Measurements from ENCODE around the gene OSMR.

Gene OSMR

DNA sequence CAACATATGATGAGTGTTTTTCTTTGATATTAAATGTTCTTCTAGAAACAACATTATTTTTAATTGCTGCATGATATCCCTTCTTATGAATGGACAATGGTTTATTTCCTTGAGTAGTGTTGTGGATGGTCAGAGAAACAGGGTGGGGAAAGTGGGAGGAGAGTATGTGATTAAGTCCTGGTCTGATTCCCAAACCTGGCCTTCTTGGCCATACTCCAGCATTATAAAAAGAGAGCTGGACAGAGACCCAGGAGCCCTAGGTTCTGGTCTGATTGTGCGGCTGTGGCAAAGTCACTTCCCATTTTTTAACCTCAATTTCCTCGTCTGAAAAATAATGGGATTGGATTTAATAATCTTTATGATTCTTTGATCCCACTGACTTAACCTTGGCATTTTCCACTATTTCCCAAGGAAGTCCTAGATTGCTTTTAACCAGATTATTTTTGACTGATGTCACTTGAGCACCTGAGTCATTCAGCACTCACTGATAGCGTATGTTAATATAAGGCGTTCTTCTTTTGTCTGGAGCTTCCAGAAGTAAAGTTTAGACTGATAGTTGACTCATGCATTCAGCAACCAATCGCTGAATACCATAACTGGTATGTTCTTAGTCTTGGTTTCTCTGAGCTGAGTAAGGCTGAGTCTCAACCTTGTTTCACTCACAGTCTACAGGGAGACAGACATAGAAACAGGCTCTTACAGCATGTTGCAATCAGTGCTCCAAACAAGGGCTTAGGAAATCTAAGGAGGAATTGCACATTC is 26.2 kb downstream of the OSMR start:
- no peak for DNase-seq (ENCODE audit: low read depth, low spot score)

GRCh38 chr5:38872826-38873225 is 27.0 kb downstream of the OSMR start:
- no peak for DNase-seq (ENCODE audit: low read depth, low spot score)

GRCh38 chr5:38874948-38875456 is 29.2 kb downstream of the OSMR start:
- no peak for DNase-seq (ENCODE audit: low read depth, low spot score)

GRCh38 chr5:38878391-38879077 is 32.7 kb downstream of the OSMR start:
- no peak for DNase-seq (ENCODE audit: low read depth, low spot score)

- no peak for DNase-seq (ENCODE audit: low read depth, low spot score)
These were observed 33.3 kb downstream of the OSMR start for GRCh38 chr5:38879078-38879460.

- DNase-seq (ENCODE audit: low read depth, low spot score), result no peak
These were observed 38.0 kb downstream of the OSMR start for GRCh38 chr5:38883842-38884241.

DNA sequence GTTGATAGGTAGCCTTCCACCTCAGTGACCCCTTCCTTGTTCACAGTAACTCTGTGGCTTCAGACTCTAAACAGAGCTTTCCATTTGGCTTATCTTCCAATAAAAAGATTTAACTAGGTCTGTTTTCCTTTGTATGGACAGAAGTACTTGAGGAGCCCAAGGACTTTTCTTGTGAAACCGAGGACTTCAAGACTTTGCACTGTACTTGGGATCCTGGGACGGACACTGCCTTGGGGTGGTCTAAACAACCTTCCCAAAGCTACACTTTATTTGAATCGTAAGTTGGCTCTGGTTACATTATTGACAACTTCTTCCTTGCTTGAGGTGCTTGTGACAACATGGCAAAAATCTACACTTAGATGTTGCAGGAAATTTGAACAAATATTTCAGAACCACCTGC is 39.4 kb downstream of the OSMR start:
- DNase-seq (ENCODE audit: low read depth, low spot score), result no peak

- DNase-seq (ENCODE audit: low read depth, low spot score), result peak; percentile 85
These were observed 42.2 kb downstream of the OSMR start for GRCh38 chr5:38888041-38888440.

DNA sequence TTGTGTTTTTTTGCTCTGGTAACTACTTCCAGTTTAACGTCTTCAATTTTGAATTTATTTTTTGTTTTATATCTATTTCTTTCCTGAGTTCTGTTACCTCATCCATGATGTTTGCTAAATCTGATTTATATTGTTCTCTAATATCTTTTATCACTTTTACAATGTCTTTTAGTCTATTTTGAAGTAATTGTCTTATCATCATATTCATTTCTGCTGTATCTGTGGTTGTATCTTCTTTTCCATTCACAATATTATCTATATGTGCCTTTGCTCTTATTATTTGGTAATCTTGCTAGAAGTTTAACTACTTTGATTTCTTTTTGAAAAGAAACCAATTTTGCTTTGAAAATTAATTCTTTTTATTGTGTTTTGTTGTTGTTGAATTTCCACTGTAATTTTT is 43.6 kb downstream of the OSMR start:
- no peak for DNase-seq (ENCODE audit: low read depth, low spot score)

DNA sequence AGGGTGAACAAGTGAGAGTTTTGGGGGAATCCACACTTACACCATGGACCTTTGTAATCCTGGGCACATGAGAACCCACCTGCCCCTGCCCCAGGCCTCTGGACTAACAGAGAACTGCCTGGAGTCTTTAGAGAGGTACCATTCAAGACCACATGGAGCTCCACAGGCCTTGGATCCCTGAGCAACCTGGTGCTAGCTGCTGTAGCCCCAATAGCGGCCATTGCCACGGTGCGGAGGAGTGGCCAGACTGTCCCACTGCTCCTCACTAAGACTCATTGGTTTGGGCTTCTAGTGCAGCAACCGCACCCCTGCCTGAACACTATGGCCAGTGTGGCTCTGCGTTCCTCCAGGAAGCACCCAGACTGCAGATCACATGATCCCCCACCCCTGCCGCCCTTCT is 45.8 kb downstream of the OSMR start:
- no peak for DNase-seq (ENCODE audit: low read depth, low spot score)

GRCh38 chr5:38892363-38892762 is 46.6 kb downstream of the OSMR start:
- no peak for DNase-seq (ENCODE audit: low read depth, low spot score)

DNA sequence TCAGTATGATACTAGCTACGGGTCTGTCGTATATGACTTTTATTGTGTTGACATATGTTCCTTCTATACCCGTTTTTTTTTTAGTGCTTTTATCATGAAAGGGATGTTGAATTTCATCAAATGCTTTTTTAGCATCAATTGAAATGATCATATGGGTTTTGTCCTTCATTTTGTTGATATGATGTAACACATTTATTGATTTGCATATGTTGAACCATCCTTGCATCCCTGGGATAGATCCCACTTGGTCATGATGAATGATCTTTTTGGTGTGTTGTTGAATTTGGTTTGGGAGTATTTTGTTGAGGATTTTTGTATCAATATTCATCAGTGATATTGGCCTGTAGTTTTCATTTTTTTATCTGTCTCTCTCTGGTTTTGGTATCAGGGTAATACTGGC is 50.9 kb downstream of the OSMR start:
- DNase-seq (ENCODE audit: low read depth, low spot score), result no peak

DNA sequence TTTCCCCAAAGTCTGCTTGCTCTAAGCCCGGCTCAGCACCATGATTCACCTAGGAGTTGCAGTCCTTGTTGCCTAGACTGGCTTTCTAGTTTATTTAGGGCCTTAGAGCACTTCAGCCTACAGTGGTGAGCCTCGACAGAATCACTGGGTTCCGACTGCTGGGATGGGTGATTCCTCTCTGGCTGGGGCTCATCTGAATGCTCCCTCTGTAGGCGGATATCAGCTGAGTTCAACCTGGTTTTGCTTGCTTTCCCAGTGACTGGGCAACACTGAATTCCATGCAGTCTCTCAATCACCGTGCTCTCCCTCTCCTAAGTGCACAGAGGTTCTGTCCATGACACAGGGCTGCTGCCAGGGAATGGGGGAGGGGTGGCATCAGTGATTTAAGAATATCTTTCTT is 54.1 kb downstream of the OSMR start:
- DNase-seq (ENCODE audit: low read depth, low spot score), result no peak

- DNase-seq (ENCODE audit: low read depth, low spot score), result no peak
These were observed 59.7 kb downstream of the OSMR start for GRCh38 chr5:38905516-38905915.

- DNase-seq (ENCODE audit: low read depth, low spot score), result no peak
These were observed 60.7 kb downstream of the OSMR start for GRCh38 chr5:38906503-38906902.

DNA sequence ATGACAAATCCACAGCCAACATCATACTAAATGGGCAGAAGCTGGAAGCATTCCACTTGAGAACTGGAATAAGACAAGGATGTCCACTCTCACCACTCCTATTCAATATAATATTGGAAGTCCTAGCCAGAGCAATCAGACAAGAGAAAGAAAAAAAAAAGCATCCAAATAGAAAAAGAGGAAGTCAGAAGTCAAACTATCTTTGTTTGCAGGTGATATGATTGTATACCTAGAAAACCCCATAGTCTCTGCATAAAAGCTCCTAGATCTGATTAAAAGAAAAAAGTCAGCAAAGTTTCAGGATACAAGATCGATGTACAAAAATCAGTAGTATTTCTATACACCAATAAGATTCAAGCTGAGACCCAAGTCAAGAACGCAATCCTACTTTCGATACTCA is 66.1 kb downstream of the OSMR start:
- DNase-seq (ENCODE audit: low read depth, low spot score), result no peak

DNA sequence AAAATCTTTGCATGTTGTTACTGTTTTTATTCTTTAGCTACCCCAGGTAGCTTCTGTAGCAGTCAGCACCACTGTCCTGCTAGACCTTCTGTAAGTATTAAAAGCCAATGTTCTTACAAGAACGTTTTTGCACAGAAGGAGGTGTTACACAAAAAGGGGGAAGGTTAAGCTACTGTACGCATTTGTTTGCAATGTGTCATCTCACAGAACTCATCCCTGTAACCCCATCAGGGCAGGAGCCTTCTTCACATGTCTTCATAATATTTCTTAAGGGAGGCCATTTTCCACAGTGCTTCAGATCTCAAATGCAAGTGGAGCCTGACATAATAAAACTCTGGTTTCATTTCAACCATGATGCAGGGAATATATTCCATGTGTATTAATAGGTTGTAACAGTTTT is 67.9 kb downstream of the OSMR start:
- no peak for DNase-seq (ENCODE audit: low read depth, low spot score)

GRCh38 chr5:38916802-38917201 is 71.0 kb downstream of the OSMR start:
- no peak for DNase-seq (ENCODE audit: low read depth, low spot score)

- no peak for DNase-seq (ENCODE audit: low read depth, low spot score)
These were observed 75.4 kb downstream of the OSMR start for GRCh38 chr5:38921174-38921573.

DNA sequence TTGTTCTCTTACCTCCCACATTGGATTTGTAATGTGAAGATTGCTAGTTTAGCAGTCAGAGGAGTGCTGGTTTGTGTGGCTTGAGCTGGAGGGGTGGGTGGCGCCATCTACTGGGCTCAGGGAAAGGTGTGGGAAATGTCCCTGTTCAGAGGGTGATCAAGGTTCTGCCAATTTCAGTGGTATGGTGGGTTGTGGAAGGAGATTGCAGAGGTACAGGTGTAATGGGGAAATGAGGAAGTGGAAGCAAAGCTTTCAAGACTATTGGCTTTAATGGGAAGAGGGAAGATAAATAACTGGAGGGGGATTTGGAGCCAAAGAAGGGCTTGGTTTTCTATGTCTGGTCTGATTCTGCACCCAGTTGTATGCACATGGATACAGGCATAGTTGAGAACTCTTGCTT is 76.4 kb downstream of the OSMR start:
- no peak for DNase-seq (ENCODE audit: low read depth, low spot score)

DNA sequence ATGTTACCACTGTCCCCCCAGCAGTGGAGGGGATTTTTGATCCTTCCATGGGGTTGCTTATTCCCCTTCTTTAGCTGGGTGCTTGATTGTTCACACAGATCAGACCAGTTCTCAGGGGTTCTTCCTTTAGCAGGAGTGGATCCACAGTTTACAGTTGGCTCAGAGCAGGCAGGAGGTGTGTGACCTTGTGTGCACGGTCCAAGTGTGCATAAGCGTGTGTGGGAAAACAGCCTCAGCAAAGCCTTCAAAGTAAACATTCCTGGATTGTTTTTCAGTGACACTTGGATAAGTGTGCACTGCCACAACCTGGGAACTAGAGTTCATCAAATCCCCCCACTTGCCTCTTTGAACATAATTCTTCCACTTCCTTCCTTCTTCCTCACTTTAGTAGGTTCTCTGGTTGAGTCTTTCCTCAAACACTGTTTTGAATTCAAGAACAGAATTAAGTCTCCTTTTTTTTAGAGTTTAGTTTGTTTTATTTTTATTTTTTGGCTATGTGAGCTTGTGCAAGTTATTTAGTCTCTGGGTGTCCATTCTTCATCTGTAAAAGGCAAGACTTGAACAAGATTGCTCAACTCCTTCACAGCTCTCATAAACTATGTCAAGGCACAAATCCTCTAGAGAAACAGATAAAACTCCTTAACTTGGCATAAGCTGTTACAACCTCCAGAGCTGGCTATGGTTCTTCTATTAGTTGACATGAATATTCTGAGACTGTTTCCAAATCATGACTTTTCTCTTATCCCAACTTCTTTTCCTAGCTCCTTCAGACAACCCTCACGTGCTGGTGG is 78.0 kb downstream of the OSMR start:
- DNase-seq (ENCODE audit: low read depth, low spot score), result no peak

DNA sequence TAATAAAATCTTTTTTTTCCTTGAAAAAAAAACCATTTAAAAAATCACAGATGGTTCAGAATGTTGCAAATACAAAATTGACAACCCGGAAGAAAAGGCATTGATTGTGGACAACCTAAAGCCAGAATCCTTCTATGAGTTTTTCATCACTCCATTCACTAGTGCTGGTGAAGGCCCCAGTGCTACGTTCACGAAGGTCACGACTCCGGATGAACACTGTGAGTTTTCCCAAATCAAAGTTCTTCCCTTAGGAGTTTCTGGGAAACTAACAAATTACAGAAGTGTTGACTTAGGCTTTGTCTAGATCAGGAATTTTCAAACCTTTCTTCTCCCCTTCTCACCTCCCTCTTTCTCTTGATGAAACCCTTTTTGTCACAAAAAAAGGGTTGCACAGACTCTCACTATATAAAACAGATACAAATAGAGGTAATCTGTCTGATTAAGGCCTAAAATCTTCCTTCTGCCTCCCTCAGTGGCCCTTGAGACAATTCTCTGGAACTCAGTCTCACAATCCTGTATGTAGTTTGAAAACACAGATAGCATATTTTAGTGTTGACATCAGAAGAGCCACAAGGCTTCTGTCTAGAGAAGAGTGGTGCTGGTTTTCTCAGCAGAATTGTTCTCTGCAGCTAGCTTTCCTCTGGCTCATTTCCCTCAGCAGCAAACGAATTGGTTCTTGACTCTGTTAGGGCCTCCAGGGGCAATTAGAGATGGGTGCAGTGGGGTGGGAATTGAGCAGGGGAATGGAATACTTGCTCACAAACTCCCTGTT is 79.5 kb downstream of the OSMR start:
- no peak for DNase-seq (ENCODE audit: low read depth, low spot score)

Data from iPS DF 19.7 (cell line).